ENCODE measurements around the gene EEA1. TPM values are rescaled to one million over a fixed set of nuclear protein-coding genes. Genes with fewer than 3 reads are reported as not detected.

EEA1 gene
- total and polyA plus RNA-seq, 2 of the 8 experiments (the other 6 are each of a cell fraction or from before 2014, with no cell fraction given), result 1.0 to 18.8 TPM

DNA sequence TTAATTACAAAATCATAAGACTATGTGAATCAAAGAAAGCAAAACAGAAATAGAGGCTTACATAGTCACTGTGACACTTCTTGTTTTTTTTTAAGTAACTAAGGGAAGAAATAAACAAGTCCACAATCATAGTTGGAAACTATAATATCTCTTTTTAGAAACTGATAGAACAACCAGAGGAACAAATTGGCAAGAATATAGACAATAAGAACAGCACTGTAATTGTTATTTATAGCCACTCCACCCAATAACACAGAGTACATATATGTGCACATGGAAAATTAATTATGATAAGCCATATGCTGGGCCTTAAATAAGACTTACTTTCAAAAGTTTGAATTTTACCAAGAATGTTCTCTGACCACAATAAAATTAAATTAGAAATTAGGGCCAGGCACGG lies 125.2 kb downstream of the EEA1 start (continued):
- no peak for TF ChIP-seq ASH2L (IDR thresholded peaks at IDR 0.05; ENCODE audit: low read length)

DNA sequence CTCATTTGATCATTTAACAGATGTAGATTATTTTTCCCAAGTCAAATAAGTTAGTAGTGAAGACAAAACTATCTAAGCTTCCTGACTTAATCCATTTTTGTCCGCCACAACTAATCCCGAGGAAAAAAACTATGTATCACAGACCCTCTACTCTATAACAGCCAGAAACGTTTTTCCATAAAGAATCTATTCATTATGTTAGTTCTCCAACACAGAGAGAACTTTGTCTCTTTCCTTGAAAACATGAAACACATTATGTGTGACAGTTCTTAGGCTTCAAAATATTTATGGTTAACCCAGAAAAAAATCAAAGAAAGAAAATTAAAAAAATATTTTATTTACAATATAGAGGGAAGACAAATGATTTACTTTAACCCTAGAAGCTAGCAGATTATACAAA lies 126.2 kb downstream of the EEA1 start:
- H2BK120ac ChIP-seq (replicated peaks; ENCODE audit: low read depth, low read length), result no peak overlapping the region
- H2BK5ac ChIP-seq (ENCODE audit: low read depth, low read length), result no peak overlapping the region
- no peak overlapping the region for H3K4ac ChIP-seq (replicated peaks; ENCODE audit: insufficient read length, low read depth, low read length)
- H3K79me2 ChIP-seq (ENCODE audit: control insufficient read depth in 1 of 2, insufficient read depth in 2 of 2, low read length in 2 of 2), result no peaks in the 10 kb centered on the region
- no peak overlapping the region for H4K8ac ChIP-seq (ENCODE audit: extremely low read depth, insufficient read depth, low read length)
- H4K5ac ChIP-seq (ENCODE audit: insufficient read length, low read depth, low read length), result no peak overlapping the region
- H4K20me1 ChIP-seq (replicated peaks in 1 of 2; ENCODE audit: control insufficient read depth in 1 of 2, insufficient read depth in 2 of 2, low read length in 2 of 2), result no peaks in the 10 kb centered on the region
- no peak overlapping the region for H3K4me2 ChIP-seq (ENCODE audit: insufficient read depth in 1 of 2, low read depth in 2 of 2, low read length in 2 of 2)
- FAIRE-seq, result no peak
- peaks cover 0 to 6% (median 0%) of the 10 kb centered on the region in 4 experiments; a peak in 1 of 8 replicates for H3K36me3 ChIP-seq (ENCODE audit: control insufficient read depth in 2 of 4, insufficient read depth in 4 of 4, low read length in 3 of 4)
- no peak overlapping the region for H3K4me3 ChIP-seq (ENCODE audit: extremely low read depth in 1 of 4, insufficient read depth in 2 of 4, low read depth in 3 of 4, low read length in 4 of 4)
- no peak overlapping the region for H2BK12ac ChIP-seq (ENCODE audit: low read depth, low read length)
- 86% methylated on average over 3 of the region's 3 CpGs; no CpG with 5 or more reads in 1 of the 2 experiments for WGBS, 2 experiments (ENCODE audit: extremely low coverage in 1 of 2, insufficient coverage in 1 of 2, insufficient read length in 1 of 2, insufficient replicate concordance in 2 of 2, low coverage in 1 of 2, low lambda C conversion rate in 2 of 2, missing lambda C conversion rate in 1 of 2)
- H3K9me3 ChIP-seq (ENCODE audit: insufficient read depth in 2 of 2, low read depth in 1 of 2, low read length in 1 of 2), result no peaks in the 10 kb centered on the region
- H3K27me3 ChIP-seq (replicated peaks in 1 of 4; ENCODE audit: control insufficient read depth in 3 of 4, extremely low read depth in 1 of 4, insufficient read depth in 3 of 4, low read length in 3 of 4), result no peaks in the 10 kb centered on the region
- no peak overlapping the region for H3K27ac ChIP-seq (ENCODE audit: low read depth, low read length)
- no peak for DNase-seq (ENCODE audit: low read depth in 1 of 2, low spot score in 2 of 2)
- no peak overlapping the region for H2AFZ ChIP-seq (ENCODE audit: low read length)
- H3K14ac ChIP-seq (ENCODE audit: insufficient read length), result no peak overlapping the region
- H3K23ac ChIP-seq (ENCODE audit: insufficient read length), result no peak overlapping the region
- TF ChIP-seq SUZ12 (IDR thresholded peaks at IDR 0.05; ENCODE audit: low read length), result no peak
- TF ChIP-seq BRCA1 (IDR thresholded peaks at IDR 0.05; ENCODE audit: low read depth, low read length), result no peak
- no peak for TF ChIP-seq NANOG (IDR thresholded peaks at IDR 0.05; ENCODE audit: insufficient read depth, low read depth, low read length, poor library complexity, severe bottlenecking)
- TF ChIP-seq BCL11A (IDR thresholded peaks at IDR 0.05; ENCODE audit: low read depth in 2 of 2, low read length in 2 of 2), result no peak
- TF ChIP-seq GTF2F1 (IDR thresholded peaks at IDR 0.05; ENCODE audit: borderline replicate concordance, low read depth, low read length), result no peak
- TF ChIP-seq JUN (IDR thresholded peaks at IDR 0.05; ENCODE audit: low read depth, low read length), result no peak
- TF ChIP-seq, protein P1, sequence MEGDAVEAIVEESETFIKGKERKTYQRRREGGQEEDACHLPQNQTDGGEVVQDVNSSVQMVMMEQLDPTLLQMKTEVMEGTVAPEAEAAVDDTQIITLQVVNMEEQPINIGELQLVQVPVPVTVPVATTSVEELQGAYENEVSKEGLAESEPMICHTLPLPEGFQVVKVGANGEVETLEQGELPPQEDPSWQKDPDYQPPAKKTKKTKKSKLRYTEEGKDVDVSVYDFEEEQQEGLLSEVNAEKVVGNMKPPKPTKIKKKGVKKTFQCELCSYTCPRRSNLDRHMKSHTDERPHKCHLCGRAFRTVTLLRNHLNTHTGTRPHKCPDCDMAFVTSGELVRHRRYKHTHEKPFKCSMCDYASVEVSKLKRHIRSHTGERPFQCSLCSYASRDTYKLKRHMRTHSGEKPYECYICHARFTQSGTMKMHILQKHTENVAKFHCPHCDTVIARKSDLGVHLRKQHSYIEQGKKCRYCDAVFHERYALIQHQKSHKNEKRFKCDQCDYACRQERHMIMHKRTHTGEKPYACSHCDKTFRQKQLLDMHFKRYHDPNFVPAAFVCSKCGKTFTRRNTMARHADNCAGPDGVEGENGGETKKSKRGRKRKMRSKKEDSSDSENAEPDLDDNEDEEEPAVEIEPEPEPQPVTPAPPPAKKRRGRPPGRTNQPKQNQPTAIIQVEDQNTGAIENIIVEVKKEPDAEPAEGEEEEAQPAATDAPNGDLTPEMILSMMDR (IDR thresholded peaks at IDR 0.05; ENCODE audit: control extremely low read depth in 1 of 3, insufficient read depth in 1 of 3, low read depth in 1 of 3, low read length in 3 of 3), result no peak
- no peak for TF ChIP-seq YY1 (IDR thresholded peaks at IDR 0.05; ENCODE audit: low read depth, low read length)
- TF ChIP-seq RBBP5 (IDR thresholded peaks at IDR 0.05; ENCODE audit: borderline replicate concordance, low read depth, low read length), result no peak
- H2BK20ac ChIP-seq (ENCODE audit: low read length), result no peak overlapping the region
- H3K23me2 ChIP-seq (ENCODE audit: low read depth, low read length), result no peaks in the 10 kb centered on the region
- H3K4me1 ChIP-seq (replicated peaks in 1 of 4; ENCODE audit: control insufficient read depth in 3 of 4, insufficient read depth in 4 of 4, low read length in 3 of 4), result no peaks in the 10 kb centered on the region
- H3K18ac ChIP-seq (ENCODE audit: extremely low read depth, low read length), result no peak overlapping the region
- no peak overlapping the region for H2BK15ac ChIP-seq (ENCODE audit: low read length)
- no peak overlapping the region for H3K56ac ChIP-seq (replicated peaks; ENCODE audit: insufficient read length, low read depth, low read length)
- ChIA-PET CTCF (ENCODE audit: partially characterized antibody) (no interaction called here), POLR2A (ENCODE audit: partially characterized antibody) (no interaction called here)
- H4K91ac ChIP-seq (replicated peaks; ENCODE audit: insufficient read length, low read length), result no peak overlapping the region
- H3K79me1 ChIP-seq (ENCODE audit: low read depth, low read length), result no peaks in the 10 kb centered on the region
- no peak overlapping the region for H3K9ac ChIP-seq (replicated peaks in 1 of 4; ENCODE audit: extremely low read depth in 1 of 4, low read depth in 3 of 4, low read length in 3 of 4)
- H2AK5ac ChIP-seq (ENCODE audit: low read depth, low read length), result no peak overlapping the region

Measured in H1 (cell line).